ENCODE results near the gene TUFT1. TPM values are rescaled to one million over a fixed set of nuclear protein-coding genes. Genes with fewer than 3 reads are reported as not detected.

TUFT1 gene
- polyA plus RNA-seq, 1 donor from 2014 or later = 25.8 TPM

- Histone ChIP-seq H4K20me1 (ENCODE audit: insufficient read depth) (no peaks in the 10 kb centered on the region), H3K27ac (ENCODE audit: low read length) (no peak overlapping the region), H3F3A (ENCODE audit: insufficient read depth, low read length, poor library complexity, severe bottlenecking) (no peaks in the 10 kb centered on the region), H3K9me3 (ENCODE audit: low read length) (no peaks in the 10 kb centered on the region), H3K4me2 (ENCODE audit: low read length) (no peak overlapping the region), H3K9ac (ENCODE audit: low read length) (no peak overlapping the region), H3K4me3 (ENCODE audit: low read length) (no peak overlapping the region), H3K36me3 (ENCODE audit: insufficient read depth, low read length) (no peaks in the 10 kb centered on the region), H3K79me2 (replicated peaks; ENCODE audit: insufficient read depth, low read length) (no peaks in the 10 kb centered on the region), H2AFZ (ENCODE audit: low read depth, low read length) (no peak overlapping the region), H3K9me2 (ENCODE audit: insufficient read depth, low read length) (no peaks in the 10 kb centered on the region), H3K27me3 (ENCODE audit: insufficient read depth, low read depth, low read length) (no peaks in the 10 kb centered on the region)
- no peak for TF ChIP-seq EZH2 (IDR thresholded peaks at IDR 0.05; ENCODE audit: borderline replicate concordance, insufficient read depth, low read length, poor library complexity, severe bottlenecking)
- no peak for TF ChIP-seq TAF1 (IDR thresholded peaks at IDR 0.05; ENCODE audit: low read depth)
- no peak for TF ChIP-seq SMC3 (conservative IDR thresholded peaks at IDR 0.05; ENCODE audit: poor library complexity)
- TF ChIP-seq MXI1 (conservative IDR thresholded peaks at IDR 0.05; ENCODE audit: poor library complexity, severe bottlenecking) = no peak
- no peak for TF ChIP-seq POLR2AphosphoS5 (IDR thresholded peaks at IDR 0.05)
- TF ChIP-seq CTCF (IDR thresholded peaks at IDR 0.05; ENCODE audit: poor library complexity, severe bottlenecking) = no peak
- no peak for TF ChIP-seq REST (IDR thresholded peaks at IDR 0.05; ENCODE audit: borderline replicate concordance)
- TF ChIP-seq EP300 (conservative IDR thresholded peaks at IDR 0.05; ENCODE audit: poor library complexity, severe bottlenecking) = no peak
- TF ChIP-seq RAD21 (conservative IDR thresholded peaks at IDR 0.05) = no peak
Measured at GRCh38 chr1:151604291-151604690, 64.2 kb downstream of the TUFT1 start.

- Histone ChIP-seq H4K20me1 (ENCODE audit: insufficient read depth) (no peaks in the 10 kb centered on the region), H3F3A (ENCODE audit: insufficient read depth, low read length, poor library complexity, severe bottlenecking) (no peaks in the 10 kb centered on the region), H3K9ac (ENCODE audit: low read length) (no peak overlapping the region), H3K79me2 (replicated peaks; ENCODE audit: insufficient read depth, low read length) (no peaks in the 10 kb centered on the region), H3K9me2 (ENCODE audit: insufficient read depth, low read length) (no peaks in the 10 kb centered on the region), H2AFZ (ENCODE audit: low read depth, low read length) (no peak overlapping the region), H3K27ac (ENCODE audit: low read length) (no peak overlapping the region), H3K4me3 (ENCODE audit: low read length) (no peak overlapping the region), H3K4me2 (ENCODE audit: low read length) (no peak overlapping the region), H3K36me3 (ENCODE audit: insufficient read depth, low read length) (no peaks in the 10 kb centered on the region), H3K27me3 (ENCODE audit: insufficient read depth, low read depth, low read length) (no peaks in the 10 kb centered on the region), H3K9me3 (ENCODE audit: low read length) (no peaks in the 10 kb centered on the region)
- no peak for TF ChIP-seq RAD21 (conservative IDR thresholded peaks at IDR 0.05)
- TF ChIP-seq EZH2 (IDR thresholded peaks at IDR 0.05; ENCODE audit: borderline replicate concordance, insufficient read depth, low read length, poor library complexity, severe bottlenecking) = no peak
- no peak for TF ChIP-seq MXI1 (conservative IDR thresholded peaks at IDR 0.05; ENCODE audit: poor library complexity, severe bottlenecking)
- no peak for TF ChIP-seq TAF1 (IDR thresholded peaks at IDR 0.05; ENCODE audit: low read depth)
- TF ChIP-seq CTCF (IDR thresholded peaks at IDR 0.05; ENCODE audit: poor library complexity, severe bottlenecking) = no peak
- TF ChIP-seq EP300 (conservative IDR thresholded peaks at IDR 0.05; ENCODE audit: poor library complexity, severe bottlenecking) = no peak
- no peak for TF ChIP-seq REST (IDR thresholded peaks at IDR 0.05; ENCODE audit: borderline replicate concordance)
- no peak for TF ChIP-seq SMC3 (conservative IDR thresholded peaks at IDR 0.05; ENCODE audit: poor library complexity)
- TF ChIP-seq POLR2AphosphoS5 (IDR thresholded peaks at IDR 0.05) = no peak
Measured at GRCh38 chr1:151606384-151606783, 66.3 kb downstream of the TUFT1 start.
